Neuron (in vitro differentiated cells): ENCODE data around the gene CXCL16.

Source experiments
- H2AFZ ChIP-seq: one replicate; pipeline ENCODE4 v1.6.1; 2013; ENCODE audit warnings: low read depth, mild to moderate bottlenecking, inconsistent platforms, low read length, moderate library complexity
- H3K27me3 ChIP-seq: one replicate; pipeline ENCODE4 v1.6.1; 2013; ENCODE audit warnings: low read length; ENCODE audit not compliant: insufficient read depth
- H3K36me3 ChIP-seq: one replicate; pipeline ENCODE4 v1.6.1; 2013; ENCODE audit warnings: low read length; ENCODE audit not compliant: insufficient read depth
- H3K4me1 ChIP-seq: one replicate; pipeline ENCODE4 v1.6.1; 2013; ENCODE audit warnings: low read length; ENCODE audit not compliant: insufficient read depth
- H3K4me3 ChIP-seq: 2 replicates; pipeline ENCODE4 v1.5.1; 2013; ENCODE audit warnings: mild to moderate bottlenecking, low read length, moderate library complexity
- H3K9me3 ChIP-seq: one replicate; pipeline ENCODE4 v1.6.1; 2013; ENCODE audit warnings: low read length

The CXCL16 gene

GRCh38 chr17:4739122-4740024, at the start of gene CXCL16, which contains the start of gene ZMYND15:
Gene CXCL16, minus strand, starts transcription at chr17:4739928. Its CDS starts 589 bp downstream, at chr17:4739339.
Gene ZMYND15, plus strand, starts transcription at chr17:4739833. Its CDS starts 716 bp downstream, at chr17:4740549.
- Histone ChIP-seq H3K4me1 (peaks cover 6% of the 10 kb centered on the region), H3K27me3 (peaks cover 69% of the 10 kb centered on the region), H2AFZ (peak within 1 kb of the TSS; percentile 91), H3K36me3 (no peaks in the 10 kb centered on the region), H3K4me3 (peak within 1 kb of the TSS; percentile 43), H3K9me3 (peaks cover 3% of the 10 kb centered on the region)

DNA sequence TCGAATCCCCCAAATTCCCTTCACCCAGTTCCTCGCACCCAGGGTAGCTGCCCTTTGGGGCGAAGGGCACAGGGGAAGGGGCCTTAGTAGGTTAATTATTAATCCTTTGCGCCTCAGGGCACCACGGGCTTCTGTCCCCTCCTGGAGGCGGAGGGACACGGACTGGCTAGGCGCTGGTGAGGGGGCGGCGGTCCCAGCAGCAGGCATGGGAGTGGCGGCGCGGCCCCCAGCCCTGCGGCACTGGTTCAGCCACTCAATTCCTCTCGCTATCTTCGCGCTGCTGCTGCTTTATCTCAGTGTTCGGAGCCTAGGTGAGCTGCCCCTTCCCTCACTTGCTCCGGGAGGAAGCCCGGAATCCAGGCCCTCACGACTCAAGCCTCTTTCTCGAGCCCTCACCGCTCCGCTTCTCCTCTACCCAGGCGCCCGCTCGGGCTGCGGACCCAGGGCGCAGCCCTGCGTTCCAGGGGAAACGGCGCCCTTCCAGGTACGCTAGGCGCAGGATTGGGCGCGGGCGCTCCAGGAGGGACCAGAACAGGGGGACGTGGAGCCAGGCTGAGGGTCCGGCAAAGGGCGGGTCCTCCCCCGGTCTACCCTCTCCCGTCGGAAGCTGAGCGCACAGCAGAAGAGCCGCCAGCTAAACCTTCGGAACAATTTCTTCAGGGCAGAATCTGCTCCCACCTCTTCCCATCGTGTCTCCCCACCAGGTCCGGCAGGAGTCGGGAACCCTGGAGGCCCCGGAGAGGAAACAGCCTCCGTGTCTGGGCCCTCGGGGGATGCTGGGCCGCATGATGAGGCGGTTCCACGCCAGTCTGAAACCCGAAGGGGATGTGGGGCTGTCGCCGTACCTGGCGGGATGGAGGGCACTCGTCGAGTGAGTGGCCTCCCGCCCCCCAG, 49.3 kb upstream of the CXCL16 start, which contains the start of gene GLTPD2:
Gene GLTPD2 (plus strand): TSS at position 158 of the 894 bp plus-strand sequence. CDS start 48 bp downstream, at position 206.
- Histone ChIP-seq H3K27me3 (no peaks in the 10 kb centered on the region), H3K9me3 (no peaks in the 10 kb centered on the region), H2AFZ (peak within 1 kb of the TSS; percentile 51), H3K36me3 (no peaks in the 10 kb centered on the region), H3K4me3 (peak within 1 kb of the TSS; percentile 50), H3K4me1 (peaks cover 4% of the 10 kb centered on the region)

GRCh38 chr17:4788159-4788806, 48.6 kb upstream of the CXCL16 start:
- Histone ChIP-seq H3K36me3 (no peaks in the 10 kb centered on the region), H3K4me1 (peaks cover 4% of the 10 kb centered on the region), H3K27me3 (no peaks in the 10 kb centered on the region), H3K9me3 (no peaks in the 10 kb centered on the region), H2AFZ (no peak overlapping the region), H3K4me3 (no peak overlapping the region)

- no peaks in the 10 kb centered on the region for H3K27me3 ChIP-seq
- H2AFZ ChIP-seq: no peak overlapping the region
- H3K4me3 ChIP-seq: no peak overlapping the region
- no peaks in the 10 kb centered on the region for H3K9me3 ChIP-seq
- H3K36me3 ChIP-seq: no peaks in the 10 kb centered on the region
- H3K4me1 ChIP-seq: peaks cover 4% of the 10 kb centered on the region
These were observed 46.8 kb upstream of the CXCL16 start for GRCh38 chr17:4786516-4786915.

GRCh38 chr17:4786106-4786511, 46.4 kb upstream of the CXCL16 start, which contains the start of gene VMO1:
Gene VMO1, minus strand, starts transcription at chr17:4786364. Its CDS starts 12 bp downstream, at chr17:4786352.
- Histone ChIP-seq H3K27me3 (no peaks in the 10 kb centered on the region), H3K36me3 (no peaks in the 10 kb centered on the region), H2AFZ (no peak within 1 kb of the TSS), H3K9me3 (no peaks in the 10 kb centered on the region), H3K4me1 (peaks cover 4% of the 10 kb centered on the region), H3K4me3 (no peak within 1 kb of the TSS)

DNA sequence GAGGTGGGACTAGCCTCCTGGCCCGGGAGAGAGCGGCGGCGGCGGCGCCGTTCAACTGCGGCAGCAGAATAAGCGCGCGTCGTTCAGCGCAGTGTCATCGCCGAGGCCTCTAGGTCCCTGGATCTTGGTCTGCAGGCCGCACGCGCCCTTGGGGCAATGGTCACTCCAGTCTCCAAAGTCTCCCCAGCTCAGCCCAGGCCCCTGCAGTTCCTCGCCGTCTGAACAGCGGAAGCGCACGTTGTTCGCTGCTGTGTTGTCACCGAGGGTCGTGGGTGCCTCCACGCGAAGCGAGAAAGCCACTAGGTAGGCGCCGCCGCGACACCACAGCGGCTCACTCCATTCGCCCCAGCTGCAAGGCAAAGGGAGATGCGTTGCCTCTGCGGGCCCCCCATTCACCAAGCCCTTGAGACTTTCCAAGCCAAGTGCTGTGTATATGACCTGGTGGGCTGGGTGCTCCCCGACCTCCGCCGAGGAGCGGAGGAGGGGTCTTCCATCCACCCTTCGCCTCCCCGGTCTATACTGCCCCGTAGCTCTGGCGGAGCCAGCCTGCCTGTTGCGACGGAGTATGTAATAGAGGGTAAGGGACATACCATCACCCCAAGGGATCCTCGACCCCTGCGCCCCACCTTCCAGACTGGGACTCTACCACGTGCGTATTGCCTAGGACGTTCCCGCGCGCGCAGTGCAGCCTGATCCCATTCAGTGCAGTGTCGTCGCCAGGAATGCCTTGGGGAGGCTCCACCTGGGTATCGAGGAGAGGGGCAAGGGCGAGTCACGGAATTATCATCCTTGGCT, 45.8 kb upstream of the CXCL16 start:
- no peaks in the 10 kb centered on the region for H3K9me3 ChIP-seq
- H3K4me1 ChIP-seq: peaks cover 4% of the 10 kb centered on the region
- H3K27me3 ChIP-seq: no peaks in the 10 kb centered on the region
- no peaks in the 10 kb centered on the region for H3K36me3 ChIP-seq
- no peak overlapping the region for H2AFZ ChIP-seq
- H3K4me3 ChIP-seq: no peak overlapping the region

GRCh38 chr17:4782652-4783051, 42.9 kb upstream of the CXCL16 start:
- no peaks in the 10 kb centered on the region for H3K36me3 ChIP-seq
- H3K9me3 ChIP-seq: no peaks in the 10 kb centered on the region
- H3K4me3 ChIP-seq: no peak overlapping the region
- peaks cover 3% of the 10 kb centered on the region for H3K27me3 ChIP-seq
- H2AFZ ChIP-seq: no peak overlapping the region
- H3K4me1 ChIP-seq: no peaks in the 10 kb centered on the region

GRCh38 chr17:4780325-4780955, 40.7 kb upstream of the CXCL16 start:
- H3K36me3 ChIP-seq: no peaks in the 10 kb centered on the region
- H3K4me3 ChIP-seq: no peak overlapping the region
- H3K4me1 ChIP-seq: no peaks in the 10 kb centered on the region
- H3K9me3 ChIP-seq: no peaks in the 10 kb centered on the region
- no peak overlapping the region for H2AFZ ChIP-seq
- H3K27me3 ChIP-seq: peaks cover 3% of the 10 kb centered on the region

DNA sequence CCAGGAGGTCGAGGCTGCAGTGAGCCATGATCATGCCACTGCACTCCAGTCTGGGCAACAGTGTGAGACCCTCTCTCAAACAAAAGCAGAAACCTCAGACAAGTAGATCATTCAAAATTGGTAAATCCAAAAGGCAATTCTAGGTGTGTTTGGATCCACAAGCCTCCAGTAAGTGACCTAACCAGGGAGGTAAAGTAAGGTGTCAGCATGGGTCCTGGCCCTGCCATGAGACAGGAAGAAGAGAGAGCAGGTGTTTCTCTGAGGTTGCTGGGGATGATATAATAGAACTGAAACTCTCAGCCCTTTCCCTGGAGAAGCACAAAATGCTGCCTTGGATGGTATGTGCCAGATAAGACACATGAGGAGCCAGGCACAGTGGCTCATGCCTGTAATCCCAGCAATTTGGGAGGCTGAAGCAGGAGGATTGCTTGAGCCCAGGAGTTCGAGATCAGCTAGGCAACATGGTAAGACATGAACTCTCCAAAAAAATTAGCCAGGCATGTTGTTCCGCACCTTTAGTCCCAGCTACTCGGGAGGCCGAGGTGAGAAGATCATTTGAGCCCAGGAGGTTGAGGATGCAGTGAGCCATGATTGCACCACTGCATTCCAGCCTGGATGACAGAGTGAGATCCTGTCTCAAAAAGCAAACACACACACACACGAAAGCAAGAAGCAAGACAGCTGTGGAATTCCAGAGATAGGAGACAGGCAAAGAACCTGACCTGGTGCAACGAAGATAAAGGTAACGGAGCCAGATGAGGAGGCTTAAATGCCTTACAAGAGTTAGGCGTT, 38.4 kb upstream of the CXCL16 start:
- Histone ChIP-seq H3K4me3 (no peak overlapping the region), H3K36me3 (no peaks in the 10 kb centered on the region), H3K9me3 (no peaks in the 10 kb centered on the region), H3K4me1 (no peaks in the 10 kb centered on the region), H3K27me3 (peaks cover 7% of the 10 kb centered on the region), H2AFZ (no peak overlapping the region)

DNA sequence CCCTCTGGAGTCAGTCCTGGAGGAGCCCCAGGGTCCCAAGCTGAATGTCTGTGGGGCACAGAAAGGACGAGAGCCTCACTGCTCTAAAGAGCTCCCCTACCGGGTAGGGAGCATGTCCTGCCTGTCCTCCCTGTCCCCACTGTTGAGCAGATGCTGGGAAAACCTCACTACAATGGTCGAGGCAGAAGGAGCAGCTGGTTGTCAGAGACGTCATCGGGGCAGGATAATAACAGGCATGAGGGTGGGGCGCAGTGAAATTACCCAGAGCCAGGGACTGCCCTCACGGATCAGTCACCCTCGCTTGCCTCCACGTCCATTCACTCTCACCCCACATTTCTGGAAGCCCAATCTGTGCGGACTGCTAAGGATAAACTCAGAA, 32.5 kb upstream of the CXCL16 start:
- no peak overlapping the region for H3K4me3 ChIP-seq
- no peaks in the 10 kb centered on the region for H3K36me3 ChIP-seq
- no peaks in the 10 kb centered on the region for H3K9me3 ChIP-seq
- H2AFZ ChIP-seq: no peak overlapping the region
- H3K27me3 ChIP-seq: peaks cover 4% of the 10 kb centered on the region
- H3K4me1 ChIP-seq: no peaks in the 10 kb centered on the region

DNA sequence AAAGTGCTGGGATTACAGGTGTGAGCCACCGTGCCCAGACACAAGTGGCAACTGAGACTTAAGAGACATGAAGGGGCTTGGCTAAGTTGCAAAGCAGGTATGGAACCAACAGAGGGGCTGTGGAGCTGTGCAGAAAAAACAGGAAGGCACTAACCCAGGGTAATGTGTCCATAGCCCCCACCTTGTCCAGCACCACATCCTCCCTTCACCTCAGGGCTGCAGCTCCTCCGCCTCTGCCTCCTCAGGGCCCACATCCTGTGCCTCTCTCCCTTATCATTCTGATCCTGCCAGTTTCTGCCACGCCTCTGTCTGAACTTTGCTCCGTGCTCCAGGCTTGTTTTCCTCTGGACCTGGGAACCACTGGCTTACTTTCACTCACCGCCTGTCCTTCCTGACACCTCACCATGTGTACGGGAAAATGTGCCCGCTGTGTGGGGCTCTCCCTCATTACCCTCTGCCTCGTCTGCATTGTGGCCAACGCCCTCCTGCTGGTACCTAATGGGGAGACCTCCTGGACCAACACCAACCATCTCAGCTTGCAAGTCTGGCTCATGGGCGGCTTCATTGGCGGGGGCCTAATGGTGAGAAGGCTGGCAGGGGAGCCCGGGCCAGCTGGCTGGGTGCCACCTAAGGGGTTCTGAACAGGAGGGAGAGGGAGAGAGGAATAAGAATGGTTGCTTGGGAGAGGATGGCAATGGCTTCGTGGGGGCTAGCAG, 31.9 kb upstream of the CXCL16 start, which contains the start of gene TM4SF5:
Gene TM4SF5 (plus strand): TSS at position 368 of the 716 bp plus-strand sequence. CDS start 37 bp downstream, at position 405.
- Histone ChIP-seq H3K27me3 (peaks cover 4% of the 10 kb centered on the region), H2AFZ (no peak within 1 kb of the TSS), H3K4me1 (no peaks in the 10 kb centered on the region), H3K36me3 (no peaks in the 10 kb centered on the region), H3K4me3 (no peak within 1 kb of the TSS), H3K9me3 (no peaks in the 10 kb centered on the region)
